ENCODE data around the gene LOXHD1. TPM values are rescaled to one million over a fixed set of nuclear protein-coding genes. Genes with fewer than 3 reads are reported as not detected.

The LOXHD1 gene
- total RNA-seq, 1 experiment from 2014 or later, result not detected

DNA sequence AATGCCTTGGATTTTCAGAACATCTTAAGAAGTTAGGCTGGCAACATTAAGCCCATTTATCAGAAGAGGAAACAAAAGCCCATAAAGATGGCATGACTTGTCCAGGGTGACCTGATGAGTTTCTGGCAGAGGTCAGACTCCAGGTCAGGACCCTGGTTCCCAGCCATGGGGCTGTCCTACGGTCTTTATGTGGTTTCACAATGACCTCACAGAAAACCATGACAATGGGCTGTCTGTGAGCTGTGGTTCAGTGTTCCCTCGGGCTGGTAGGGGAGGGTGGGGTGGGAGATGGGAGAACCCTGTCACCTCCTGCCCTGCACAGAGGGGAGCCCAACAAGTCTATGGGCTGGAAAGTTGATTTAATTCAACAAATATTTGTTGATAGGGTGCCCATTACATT, 101.8 kb downstream of the LOXHD1 start:
- POLR2A ChIA-PET, result interaction anchor here (0.6 kb wide), 1 partner anchor 96 kb away, joined by 3 read pairs; no protein-coding TSS in a partner anchor
- in situ Hi-C loops (cut with HindIII; ENCODE audit: low pct_unique_long_range_greater_than_20kb, low sequenced_read_pairs), result no loop called here

DNA sequence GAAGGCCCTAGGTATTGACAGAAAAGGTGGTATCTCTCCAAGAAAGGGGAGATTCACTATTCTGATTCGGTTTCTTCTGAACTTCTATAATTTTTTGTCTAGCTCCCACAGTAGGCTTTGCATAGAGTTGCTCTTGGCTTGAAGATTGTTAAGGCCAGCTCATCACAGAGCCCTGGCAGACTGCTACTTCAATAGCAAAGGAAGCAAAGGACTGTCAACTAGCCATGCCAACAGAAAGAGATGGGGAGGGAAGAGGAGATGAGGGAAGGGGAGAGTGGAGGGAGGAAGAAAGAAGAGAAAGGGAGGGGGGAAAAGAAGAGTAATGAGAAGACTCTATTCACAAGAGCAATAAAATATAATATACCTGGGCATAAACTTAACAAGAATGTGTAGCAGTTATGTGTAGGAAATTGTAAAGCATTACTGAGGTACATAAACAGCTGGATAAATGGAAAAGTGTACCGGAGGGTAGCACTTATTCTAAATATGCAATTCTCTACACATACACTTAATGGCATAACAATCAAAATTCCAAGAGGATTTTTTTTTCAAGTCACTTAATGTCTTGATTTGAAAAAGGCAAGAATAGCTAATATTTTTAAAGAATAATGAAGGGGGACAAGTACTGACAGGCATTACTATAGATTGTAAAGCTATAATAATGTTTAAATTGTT, 102.5 kb downstream of the LOXHD1 start:
- DNase-seq (ENCODE audit: low read depth, low spot score), result no peak
- H3K4me1 ChIP-seq (ENCODE audit: control insufficient read depth, insufficient read depth, low read length), result no peaks in the 10 kb centered on the region
- TF ChIP-seq, protein P1, sequence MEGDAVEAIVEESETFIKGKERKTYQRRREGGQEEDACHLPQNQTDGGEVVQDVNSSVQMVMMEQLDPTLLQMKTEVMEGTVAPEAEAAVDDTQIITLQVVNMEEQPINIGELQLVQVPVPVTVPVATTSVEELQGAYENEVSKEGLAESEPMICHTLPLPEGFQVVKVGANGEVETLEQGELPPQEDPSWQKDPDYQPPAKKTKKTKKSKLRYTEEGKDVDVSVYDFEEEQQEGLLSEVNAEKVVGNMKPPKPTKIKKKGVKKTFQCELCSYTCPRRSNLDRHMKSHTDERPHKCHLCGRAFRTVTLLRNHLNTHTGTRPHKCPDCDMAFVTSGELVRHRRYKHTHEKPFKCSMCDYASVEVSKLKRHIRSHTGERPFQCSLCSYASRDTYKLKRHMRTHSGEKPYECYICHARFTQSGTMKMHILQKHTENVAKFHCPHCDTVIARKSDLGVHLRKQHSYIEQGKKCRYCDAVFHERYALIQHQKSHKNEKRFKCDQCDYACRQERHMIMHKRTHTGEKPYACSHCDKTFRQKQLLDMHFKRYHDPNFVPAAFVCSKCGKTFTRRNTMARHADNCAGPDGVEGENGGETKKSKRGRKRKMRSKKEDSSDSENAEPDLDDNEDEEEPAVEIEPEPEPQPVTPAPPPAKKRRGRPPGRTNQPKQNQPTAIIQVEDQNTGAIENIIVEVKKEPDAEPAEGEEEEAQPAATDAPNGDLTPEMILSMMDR (IDR thresholded peaks at IDR 0.05), result no peak
- TF ChIP-seq POLR2AphosphoS5 (IDR thresholded peaks at IDR 0.05; ENCODE audit: low read depth, low read length), result no peak
- TF ChIP-seq, protein P2, sequence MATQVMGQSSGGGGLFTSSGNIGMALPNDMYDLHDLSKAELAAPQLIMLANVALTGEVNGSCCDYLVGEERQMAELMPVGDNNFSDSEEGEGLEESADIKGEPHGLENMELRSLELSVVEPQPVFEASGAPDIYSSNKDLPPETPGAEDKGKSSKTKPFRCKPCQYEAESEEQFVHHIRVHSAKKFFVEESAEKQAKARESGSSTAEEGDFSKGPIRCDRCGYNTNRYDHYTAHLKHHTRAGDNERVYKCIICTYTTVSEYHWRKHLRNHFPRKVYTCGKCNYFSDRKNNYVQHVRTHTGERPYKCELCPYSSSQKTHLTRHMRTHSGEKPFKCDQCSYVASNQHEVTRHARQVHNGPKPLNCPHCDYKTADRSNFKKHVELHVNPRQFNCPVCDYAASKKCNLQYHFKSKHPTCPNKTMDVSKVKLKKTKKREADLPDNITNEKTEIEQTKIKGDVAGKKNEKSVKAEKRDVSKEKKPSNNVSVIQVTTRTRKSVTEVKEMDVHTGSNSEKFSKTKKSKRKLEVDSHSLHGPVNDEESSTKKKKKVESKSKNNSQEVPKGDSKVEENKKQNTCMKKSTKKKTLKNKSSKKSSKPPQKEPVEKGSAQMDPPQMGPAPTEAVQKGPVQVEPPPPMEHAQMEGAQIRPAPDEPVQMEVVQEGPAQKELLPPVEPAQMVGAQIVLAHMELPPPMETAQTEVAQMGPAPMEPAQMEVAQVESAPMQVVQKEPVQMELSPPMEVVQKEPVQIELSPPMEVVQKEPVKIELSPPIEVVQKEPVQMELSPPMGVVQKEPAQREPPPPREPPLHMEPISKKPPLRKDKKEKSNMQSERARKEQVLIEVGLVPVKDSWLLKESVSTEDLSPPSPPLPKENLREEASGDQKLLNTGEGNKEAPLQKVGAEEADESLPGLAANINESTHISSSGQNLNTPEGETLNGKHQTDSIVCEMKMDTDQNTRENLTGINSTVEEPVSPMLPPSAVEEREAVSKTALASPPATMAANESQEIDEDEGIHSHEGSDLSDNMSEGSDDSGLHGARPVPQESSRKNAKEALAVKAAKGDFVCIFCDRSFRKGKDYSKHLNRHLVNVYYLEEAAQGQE (IDR thresholded peaks at IDR 0.05; ENCODE audit: insufficient read depth in 1 of 2, low read depth in 2 of 2, low read length in 1 of 2), result no peak
- no peak for TF ChIP-seq SIN3A (IDR thresholded peaks at IDR 0.05; ENCODE audit: borderline replicate concordance, insufficient read depth, low read depth, low read length)
- no peaks in the 10 kb centered on the region for H3K27me3 ChIP-seq (ENCODE audit: control insufficient read depth, insufficient read depth, low read length)
- CTCF ChIA-PET, result interaction anchor here (0.6 to 1.4 kb wide), 2 partner anchors 69 to 274 kb away, joined by 3 to 4 read pairs; no protein-coding TSS in a partner anchor
- ATAC-seq, result no peak
- no TSS peak for BruUV-seq (replicated peaks)
- intact Hi-C loops (cut with micrococcal nuclease; ENCODE audit: unreplicated experiment), result loop anchor here (5.0 kb wide), 1 partner anchor 103 kb away; the partner anchor contains the start of gene LOXHD1
- H3K4me3 ChIP-seq (ENCODE audit: low read depth in 2 of 2, low read length in 2 of 2), result no peak overlapping the region
- in situ Hi-C loops (cut with HindIII; ENCODE audit: low pct_unique_long_range_greater_than_20kb, low sequenced_read_pairs), result no loop called here
- POLR2A ChIA-PET, result interaction anchor here (0.5 kb wide), 1 partner anchor 259 kb away, joined by 3 read pairs; no protein-coding TSS in a partner anchor
- no peaks in the 10 kb centered on the region for H3K9me3 ChIP-seq (ENCODE audit: control insufficient read depth, insufficient read depth, low read depth, low read length)
- H3K27ac ChIP-seq (ENCODE audit: low read length), result no peak overlapping the region
- no peaks in the 10 kb centered on the region for H3K36me3 ChIP-seq (ENCODE audit: control insufficient read depth, insufficient read depth, low read length)

More for the DNA sequence above, 101.8 kb downstream of the LOXHD1 start:
- Histone ChIP-seq H3K4me3 (ENCODE audit: low read depth in 2 of 2, low read length in 2 of 2) (no peak overlapping the region), H3K27me3 (ENCODE audit: control insufficient read depth, insufficient read depth, low read length) (no peaks in the 10 kb centered on the region), H3K27ac (ENCODE audit: low read length) (no peak overlapping the region), H3K9me3 (ENCODE audit: control insufficient read depth, insufficient read depth, low read depth, low read length) (no peaks in the 10 kb centered on the region), H3K4me1 (ENCODE audit: control insufficient read depth, insufficient read depth, low read length) (no peaks in the 10 kb centered on the region), H3K36me3 (ENCODE audit: control insufficient read depth, insufficient read depth, low read length) (no peaks in the 10 kb centered on the region)
- DNase-seq (ENCODE audit: low read depth, low spot score) (no peak), ATAC-seq (no peak)
- no TSS peak for BruUV-seq (replicated peaks)
- intact Hi-C loops (cut with micrococcal nuclease; ENCODE audit: unreplicated experiment), result loop anchor here (5.0 kb wide), 1 partner anchor 102 kb away; the partner anchor contains the start of gene LOXHD1
- CTCF ChIA-PET, result interaction anchor here (0.6 to 1.4 kb wide), 3 partner anchors 68 to 274 kb away, joined by 3 to 9 read pairs (median 4); partner anchors contain the start of gene LOXHD1
- no peak for TF ChIP-seq TCF7L2 (IDR thresholded peaks at IDR 0.05; ENCODE audit: low read depth, low read length)
- no peak for TF ChIP-seq SIN3A (IDR thresholded peaks at IDR 0.05; ENCODE audit: borderline replicate concordance, insufficient read depth, low read depth, low read length)
- TF ChIP-seq POLR2AphosphoS5 (IDR thresholded peaks at IDR 0.05; ENCODE audit: low read depth, low read length), result no peak
- TF ChIP-seq, protein P2 (IDR thresholded peaks at IDR 0.05; ENCODE audit: insufficient read depth in 1 of 2, low read depth in 2 of 2, low read length in 1 of 2), result no peak
- TF ChIP-seq, protein P1 (IDR thresholded peaks at IDR 0.05), result no peak

Data from Panc1 (cell line).